Measurements from ENCODE around the gene CREB5. TPM values are rescaled to one million over a fixed set of nuclear protein-coding genes. Genes with fewer than 3 reads are reported as not detected.

CREB5 gene
- total and polyA plus RNA-seq, 2 of the 13 experiments (the other 11 are each of a cell fraction or from before 2014, with no cell fraction given) = 0.38 to 0.71 TPM

GRCh38 chr7:28802450-28802849, 390.1 kb downstream of the CREB5 start:
- H3K4me3 ChIP-seq (replicated peaks in 1 of 3; ENCODE audit: insufficient read depth in 1 of 3, low read depth in 2 of 3, low read length in 3 of 3) = no peak overlapping the region
- no peak overlapping the region for H3K4me2 ChIP-seq (ENCODE audit: low read depth, low read length)
- H3K27me3 ChIP-seq (ENCODE audit: control insufficient read depth in 1 of 2, insufficient read depth in 2 of 2, low read length in 2 of 2) = no peaks in the 10 kb centered on the region
- WGBS (ENCODE audit: low lambda C conversion rate) = 21% methylated on average over 5 of the region's 5 CpGs
- ChIA-PET POLR2A (no interaction called here), CTCF (ENCODE audit: low intra/inter-chr PET ratio, low total read pairs) (no interaction called here)
- no peak for TF ChIP-seq MAFK (conservative IDR thresholded peaks at IDR 0.05 in 1 of 2, IDR thresholded peaks at IDR 0.05 in 1 of 2; ENCODE audit: low read length in 2 of 2)
- no peak for TF ChIP-seq ATF7 (IDR thresholded peaks at IDR 0.05)
- TF ChIP-seq ATF7 (CRISPR knock-in tag; IDR thresholded peaks at IDR 0.05) = no peak
- TF ChIP-seq PLRG1 (conservative IDR thresholded peaks at IDR 0.05) = no peak
- TF ChIP-seq CENPBD1 (CRISPR knock-in tag; IDR thresholded peaks at IDR 0.05; ENCODE audit: borderline replicate concordance, low read depth) = no peak
- no peak for TF ChIP-seq POGK (CRISPR knock-in tag; conservative IDR thresholded peaks at IDR 0.05)
- no peak for TF ChIP-seq KDM2A (CRISPR knock-in tag; IDR thresholded peaks at IDR 0.05; ENCODE audit: borderline replicate concordance, low read depth)
- no peak for TF ChIP-seq ZNF607 (CRISPR knock-in tag; IDR thresholded peaks at IDR 0.05; ENCODE audit: borderline replicate concordance)
- DNase-seq (ENCODE audit: low spot score) (no peak), ATAC-seq (no peak), FAIRE-seq (no peak)
- H3K4me1 ChIP-seq (ENCODE audit: insufficient read depth, low read length) = no peaks in the 10 kb centered on the region
- no peak overlapping the region for H2AFZ ChIP-seq (ENCODE audit: low read length)
- in situ Hi-C loops (cut with HindIII; ENCODE audit: extremely low pct_ligation_motif_present, low pct_unique_long_range_greater_than_20kb) (no loop called here), intact Hi-C loops (cut with micrococcal nuclease; ENCODE audit: unreplicated experiment) (no loop called here)
- H4K20me1 ChIP-seq (ENCODE audit: insufficient read depth, low read length) = no peaks in the 10 kb centered on the region
- no peak overlapping the region for H3K9ac ChIP-seq (ENCODE audit: insufficient read depth, low read depth, low read length)
- H3K27ac ChIP-seq (ENCODE audit: extremely low read length, insufficient read depth, low read length) = no peak overlapping the region
- no peaks in the 10 kb centered on the region for H3K9me3 ChIP-seq (ENCODE audit: low read length)
- BruUV-seq (replicated peaks) = no TSS peak
- H3K79me2 ChIP-seq (ENCODE audit: insufficient read depth, low read length) = no peaks in the 10 kb centered on the region
- no peaks in the 10 kb centered on the region for H3K36me3 ChIP-seq (replicated peaks in 1 of 2; ENCODE audit: control insufficient read depth in 1 of 2, insufficient read depth in 2 of 2, low read length in 2 of 2)
